ENCODE measurements around the gene ASS1.

The ASS1 gene

GRCh38 chr9:130473566-130473965, 28.8 kb downstream of the ASS1 start:
- DNase-seq (ENCODE audit: low read depth) = no peak

- no peak for DNase-seq (ENCODE audit: low read depth)
Measured at GRCh38 chr9:130474106-130474505, 29.3 kb downstream of the ASS1 start.

- no peak for DNase-seq (ENCODE audit: low read depth)
Measured at GRCh38 chr9:130476151-130476730, 31.5 kb downstream of the ASS1 start.

- DNase-seq (ENCODE audit: low read depth) = no peak
Measured at GRCh38 chr9:130477564-130477963, 32.8 kb downstream of the ASS1 start.

- no peak for DNase-seq (ENCODE audit: low read depth)
Measured at GRCh38 chr9:130478152-130478551, 33.4 kb downstream of the ASS1 start.

GRCh38 chr9:130478736-130479575, 34.2 kb downstream of the ASS1 start:
- no peak for DNase-seq (ENCODE audit: low read depth)

- no peak for DNase-seq (ENCODE audit: low read depth)
Measured at GRCh38 chr9:130479587-130479986, 34.8 kb downstream of the ASS1 start.

GRCh38 chr9:130480673-130481072, 35.9 kb downstream of the ASS1 start:
- no peak for DNase-seq (ENCODE audit: low read depth)

GRCh38 chr9:130482463-130482862, 37.7 kb downstream of the ASS1 start:
- no peak for DNase-seq (ENCODE audit: low read depth)

GRCh38 chr9:130483371-130483971, 38.7 kb downstream of the ASS1 start:
- no peak for DNase-seq (ENCODE audit: low read depth)

GRCh38 chr9:130484362-130485072, 39.8 kb downstream of the ASS1 start:
- no peak for DNase-seq (ENCODE audit: low read depth)

GRCh38 chr9:130486103-130486502, 41.3 kb downstream of the ASS1 start:
- DNase-seq (ENCODE audit: low read depth) = no peak

- no peak for DNase-seq (ENCODE audit: low read depth)
Measured at GRCh38 chr9:130487500-130487899, 42.7 kb downstream of the ASS1 start.

GRCh38 chr9:130488621-130489330, 44.0 kb downstream of the ASS1 start:
- no peak for DNase-seq (ENCODE audit: low read depth)

GRCh38 chr9:130490981-130491380, 46.2 kb downstream of the ASS1 start:
- DNase-seq (ENCODE audit: low read depth) = no peak

- no peak for DNase-seq (ENCODE audit: low read depth)
Measured at GRCh38 chr9:130491830-130492482, 47.2 kb downstream of the ASS1 start.

- no peak for DNase-seq (ENCODE audit: low read depth)
Measured at GRCh38 chr9:130493021-130493420, 48.3 kb downstream of the ASS1 start.

- DNase-seq (ENCODE audit: low read depth) = no peak
Measured at GRCh38 chr9:130493476-130493875, 48.7 kb downstream of the ASS1 start.

GRCh38 chr9:130495067-130495466, 50.3 kb downstream of the ASS1 start:
- no peak for DNase-seq (ENCODE audit: low read depth)

- DNase-seq (ENCODE audit: low read depth) = no peak
Measured at GRCh38 chr9:130497139-130497538, 52.4 kb downstream of the ASS1 start.

- DNase-seq (ENCODE audit: low read depth) = no peak
Measured at GRCh38 chr9:130498298-130498917, 53.6 kb downstream of the ASS1 start.

Data from stimulated activated CD8-positive, alpha-beta memory T cell treated with anti-CD3 and anti-CD28 coated beads, Interleukin-12 subunit alpha, Interleukin-12 subunit beta, amount 100 ng/mL, for 4 hours (primary cell).